T-helper 2 cell treated with Interferon-gamma antibody and Interleukin-4, amounts not matched to agents 5 μg/mL and 100 μg/mL, for 36 hours (primary cell): ENCODE results near the gene UPK3A.
"Not testable (repeated sequence)": the region's sequence is repeated elsewhere in the genome, so short reads cannot be mapped to it uniquely, and the experiment has no call there.

ENCODE experiments used
- DNase-seq: peaks from one replicate; pipeline ENCODE4 v3.0.0; 2021; ENCODE audit warnings: low spot score
- H3K27ac Mint-ChIP-seq: one replicate; pipeline ENCODE4 v1.8.0; 2021; ENCODE audit warnings: mild to moderate bottlenecking, mixed read lengths
- H3K27me3 Mint-ChIP-seq: one replicate; pipeline ENCODE4 v1.8.0; 2021; ENCODE audit warnings: low read depth, mixed read lengths
- H3K36me3 Mint-ChIP-seq: one replicate; pipeline ENCODE4 v1.8.0; 2021; ENCODE audit warnings: low read depth, mixed read lengths
- H3K4me1 Mint-ChIP-seq: one replicate; pipeline ENCODE4 v1.8.0; 2021; ENCODE audit warnings: low read depth, mixed read lengths
- H3K4me3 Mint-ChIP-seq: one replicate; pipeline ENCODE4 v1.8.0; 2022; ENCODE audit warnings: mild to moderate bottlenecking, moderate library complexity, mixed read lengths
- H3K9me3 Mint-ChIP-seq: one replicate; pipeline ENCODE4 v1.8.0; 2021; ENCODE audit warnings: mixed read lengths

Gene UPK3A

GRCh38 chr22:45316796-45317526 is 32.2 kb downstream of the UPK3A start:
- no peaks in the 10 kb centered on the region for H3K9me3 Mint-ChIP-seq
- no peaks in the 10 kb centered on the region for H3K27me3 Mint-ChIP-seq
- H3K27ac Mint-ChIP-seq: peak overlapping the region; percentile 97
- no peak for DNase-seq
- H3K36me3 Mint-ChIP-seq: peaks cover 21% of the 10 kb centered on the region
- H3K4me1 Mint-ChIP-seq: peaks cover 60% of the 10 kb centered on the region
- H3K4me3 Mint-ChIP-seq: no peak overlapping the region

DNA sequence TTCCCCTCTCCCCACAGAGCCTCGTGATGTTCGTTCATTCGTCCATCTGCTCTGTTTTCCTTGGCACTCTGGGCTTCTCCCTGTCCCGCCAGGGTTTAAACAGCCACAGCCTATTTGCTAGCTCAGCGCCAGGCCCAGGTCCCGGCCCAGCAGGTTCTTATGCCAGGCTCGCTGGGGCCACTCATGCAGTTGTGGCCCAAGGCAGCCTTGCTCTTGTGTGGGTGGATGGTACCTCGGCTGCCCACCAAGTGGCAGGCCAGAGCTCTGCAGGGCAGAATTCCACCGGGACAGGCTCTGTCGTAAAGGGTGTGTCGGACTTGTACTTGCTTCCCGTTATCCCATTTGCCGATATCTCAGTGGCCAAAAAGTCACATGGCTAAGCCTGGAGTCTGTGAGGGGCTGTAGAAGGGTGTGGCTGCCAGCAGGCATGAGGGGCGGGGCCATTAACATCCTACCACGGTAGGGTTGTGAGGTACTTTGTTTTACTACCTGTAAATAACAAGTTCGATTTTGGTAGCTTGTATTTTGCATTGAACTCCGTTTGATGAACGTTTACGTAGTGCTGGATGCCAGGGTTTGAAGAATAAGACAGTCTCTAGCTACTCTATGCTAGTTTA is 32.9 kb downstream of the UPK3A start:
- Mint-ChIP-seq H3K36me3 (peaks cover 24% of the 10 kb centered on the region), H3K4me1 (peaks cover 58% of the 10 kb centered on the region), H3K4me3 (peak overlapping the region; percentile 82), H3K27ac (peak overlapping the region; percentile 97), H3K9me3 (no peaks in the 10 kb centered on the region), H3K27me3 (no peaks in the 10 kb centered on the region)
- no peak for DNase-seq

DNA sequence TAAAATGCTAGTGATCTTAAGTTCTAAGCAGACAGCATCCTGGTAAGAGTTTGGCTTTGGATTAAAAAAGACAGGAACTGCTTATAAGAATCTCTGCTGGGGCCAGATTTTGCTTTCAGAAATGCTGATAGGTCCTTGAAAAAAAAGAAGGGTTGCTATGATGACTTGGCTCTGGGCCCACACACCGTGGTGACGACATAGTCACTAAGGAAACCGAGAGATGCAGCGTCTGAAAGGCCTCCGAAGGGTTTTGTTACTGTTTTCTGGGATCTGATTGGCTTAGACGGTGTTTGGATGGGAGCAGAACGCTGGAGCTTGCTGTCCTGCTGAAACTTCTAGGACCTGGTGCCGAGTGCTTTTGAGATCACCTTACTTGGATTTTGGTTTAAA is 33.4 kb downstream of the UPK3A start:
- H3K27me3 Mint-ChIP-seq: no peaks in the 10 kb centered on the region
- peaks cover 21% of the 10 kb centered on the region for H3K36me3 Mint-ChIP-seq
- no peaks in the 10 kb centered on the region for H3K9me3 Mint-ChIP-seq
- peaks cover 54% of the 10 kb centered on the region for H3K4me1 Mint-ChIP-seq
- peak; percentile 89 for DNase-seq
- H3K27ac Mint-ChIP-seq: peak overlapping the region; percentile 97
- peak overlapping the region; percentile 82 for H3K4me3 Mint-ChIP-seq

- Mint-ChIP-seq H3K36me3 (peaks cover 27% of the 10 kb centered on the region), H3K4me1 (peaks cover 56% of the 10 kb centered on the region), H3K27ac (peak overlapping the region; percentile 97), H3K27me3 (no peaks in the 10 kb centered on the region), H3K4me3 (peak overlapping the region; percentile 82), H3K9me3 (no peaks in the 10 kb centered on the region)
- peak; percentile 32 for DNase-seq
These were observed 34.0 kb downstream of the UPK3A start for GRCh38 chr22:45318558-45319323.

- DNase-seq: no peak
- Mint-ChIP-seq H3K4me1 (peaks cover 54% of the 10 kb centered on the region), H3K4me3 (peak overlapping the region; percentile 82)
These were observed 34.6 kb downstream of the UPK3A start for GRCh38 chr22:45319324-45319685.

GRCh38 chr22:45320357-45320976 is 35.7 kb downstream of the UPK3A start:
- H3K9me3 Mint-ChIP-seq: no peaks in the 10 kb centered on the region
- peaks cover 33% of the 10 kb centered on the region for H3K36me3 Mint-ChIP-seq
- H3K4me3 Mint-ChIP-seq: peak overlapping the region; percentile 82
- H3K4me1 Mint-ChIP-seq: peaks cover 45% of the 10 kb centered on the region
- DNase-seq: no peak
- H3K27ac Mint-ChIP-seq: peak overlapping the region; percentile 97
- no peaks in the 10 kb centered on the region for H3K27me3 Mint-ChIP-seq

More at GRCh38 chr22:45319324-45319685, 34.6 kb downstream of the UPK3A start:
- H3K36me3 Mint-ChIP-seq: peaks cover 31% of the 10 kb centered on the region
- H3K9me3 Mint-ChIP-seq: no peaks in the 10 kb centered on the region
- H3K27ac Mint-ChIP-seq: peak overlapping the region; percentile 97
- no peaks in the 10 kb centered on the region for H3K27me3 Mint-ChIP-seq

DNA sequence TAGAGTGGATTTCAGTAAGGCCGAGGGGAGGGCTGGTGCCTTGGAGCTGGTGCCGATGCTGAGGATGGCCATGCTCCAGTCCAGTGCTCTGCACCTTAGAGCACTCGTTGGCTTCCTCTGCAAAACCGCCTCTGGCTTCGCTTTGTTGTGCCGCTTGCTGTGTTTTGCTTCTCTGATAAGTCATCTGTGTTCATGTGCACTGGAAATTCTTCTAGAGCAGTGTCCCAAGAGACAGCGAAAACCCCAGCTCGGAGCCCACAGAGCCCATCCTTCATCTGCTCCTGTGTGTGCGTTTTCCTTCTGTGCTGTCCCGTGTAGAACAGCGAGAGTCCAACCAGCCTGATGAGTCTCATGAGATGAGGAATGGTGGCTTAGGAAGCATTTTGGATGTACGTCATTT is 37.1 kb downstream of the UPK3A start:
- Mint-ChIP-seq H3K27ac (peak overlapping the region; percentile 46), H3K9me3 (no peaks in the 10 kb centered on the region), H3K4me3 (no peak overlapping the region), H3K36me3 (peaks cover 39% of the 10 kb centered on the region), H3K27me3 (no peaks in the 10 kb centered on the region), H3K4me1 (peaks cover 35% of the 10 kb centered on the region)
- no peak for DNase-seq

DNA sequence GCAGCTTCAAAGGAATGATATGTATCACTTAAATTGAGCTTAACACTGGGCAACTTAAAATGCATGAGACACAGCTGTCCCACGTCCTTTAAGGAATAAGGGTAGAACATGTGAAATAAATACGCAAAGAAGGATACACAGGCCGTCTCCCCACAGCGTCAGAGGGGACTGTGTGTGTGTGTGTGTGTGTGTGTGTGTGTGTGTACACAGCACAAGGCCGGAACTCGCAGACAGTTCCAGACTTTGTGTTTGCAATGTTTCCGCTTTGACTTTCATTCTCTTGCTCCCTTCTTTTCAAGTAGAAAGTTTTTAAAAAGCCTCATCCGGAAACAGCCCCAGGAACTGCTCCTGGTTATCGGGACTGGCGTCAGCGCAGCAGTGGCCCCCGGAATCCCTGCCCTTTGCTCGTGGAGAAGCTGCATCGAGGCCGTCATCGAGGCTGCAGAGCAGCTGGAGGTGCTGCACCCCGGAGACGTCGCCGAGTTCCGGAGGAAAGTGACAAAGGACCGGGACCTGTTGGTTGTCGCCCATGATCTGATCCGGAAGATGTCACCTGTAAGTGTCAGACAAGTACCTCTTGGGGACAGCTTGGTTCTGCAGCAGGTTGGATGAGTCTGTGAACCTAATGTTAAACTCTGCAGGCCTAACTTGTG is 38.2 kb downstream of the UPK3A start:
- Mint-ChIP-seq H3K27me3 (no peaks in the 10 kb centered on the region), H3K9me3 (no peaks in the 10 kb centered on the region), H3K4me1 (peaks cover 29% of the 10 kb centered on the region), H3K4me3 (peak overlapping the region; percentile 40), H3K27ac (peak overlapping the region; percentile 20), H3K36me3 (peaks cover 47% of the 10 kb centered on the region)
- DNase-seq: no peak

GRCh38 chr22:45323695-45324094 is 38.9 kb downstream of the UPK3A start:
- Mint-ChIP-seq H3K9me3 (no peaks in the 10 kb centered on the region), H3K4me1 (peaks cover 22% of the 10 kb centered on the region), H3K36me3 (peaks cover 50% of the 10 kb centered on the region), H3K4me3 (peak overlapping the region; percentile 40), H3K27ac (peak overlapping the region; percentile 20), H3K27me3 (no peaks in the 10 kb centered on the region)
- DNase-seq: no peak

DNA sequence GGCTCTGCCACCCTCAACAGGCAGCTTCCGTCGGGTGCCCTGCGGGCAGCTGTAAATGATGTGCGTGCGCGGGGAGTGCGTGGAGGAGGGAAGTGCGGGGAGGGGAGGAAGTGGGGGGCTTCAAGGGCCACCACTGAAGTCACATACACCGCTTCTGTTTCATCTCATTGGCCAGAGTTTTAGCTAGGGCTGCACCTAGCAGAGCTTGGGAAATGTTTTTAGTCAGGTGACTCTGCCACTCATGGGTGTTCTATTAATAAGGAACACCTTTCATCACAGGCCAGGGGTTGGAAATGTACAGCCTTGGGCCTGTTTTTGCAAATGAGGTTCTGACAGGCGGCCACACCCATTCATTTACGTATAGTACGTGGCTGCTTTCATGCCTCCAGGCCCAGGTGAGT is 39.6 kb downstream of the UPK3A start:
- Mint-ChIP-seq H3K36me3 (peaks cover 55% of the 10 kb centered on the region), H3K27ac (peak overlapping the region; percentile 36), H3K4me3 (no peak overlapping the region)

GRCh38 chr22:45328261-45328660 is 43.5 kb downstream of the UPK3A start:
- not testable (repeated sequence) for H3K27ac Mint-ChIP-seq, H3K9me3 Mint-ChIP-seq, H3K4me3 Mint-ChIP-seq, H3K4me1 Mint-ChIP-seq, H3K27me3 Mint-ChIP-seq, DNase-seq
- H3K36me3 Mint-ChIP-seq: peaks cover 60% of the 10 kb centered on the region

More for the DNA sequence above, 39.6 kb downstream of the UPK3A start:
- no peak for DNase-seq
- H3K9me3 Mint-ChIP-seq: no peaks in the 10 kb centered on the region
- peaks cover 18% of the 10 kb centered on the region for H3K4me1 Mint-ChIP-seq
- no peaks in the 10 kb centered on the region for H3K27me3 Mint-ChIP-seq

- Mint-ChIP-seq H3K36me3 (peaks cover 57% of the 10 kb centered on the region), H3K27me3 (no peaks in the 10 kb centered on the region), H3K9me3 (no peaks in the 10 kb centered on the region), H3K27ac (no peak overlapping the region), H3K4me1 (peaks cover 1% of the 10 kb centered on the region), H3K4me3 (no peak overlapping the region)
- no peak for DNase-seq
These were observed 44.2 kb downstream of the UPK3A start for GRCh38 chr22:45328822-45329529.

DNA sequence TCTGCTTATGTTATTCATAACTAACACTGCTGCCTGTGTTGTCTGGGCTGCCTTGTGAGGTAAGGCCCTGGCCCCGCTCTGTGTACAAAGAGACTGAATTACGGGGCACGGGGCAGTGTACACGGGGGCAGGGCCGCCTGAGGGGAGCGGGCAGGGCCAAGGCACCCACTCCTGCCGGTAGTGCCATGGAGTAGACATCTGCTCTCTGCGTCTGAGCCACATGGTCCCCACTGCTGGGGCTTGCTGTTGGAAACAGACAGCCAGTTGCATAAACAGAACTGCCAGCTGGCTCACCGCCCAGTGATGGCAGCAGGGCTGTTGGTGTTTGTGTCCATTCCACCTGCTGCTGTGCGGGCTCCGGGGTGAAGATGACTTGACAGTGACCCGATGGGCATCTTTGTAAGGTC is 44.8 kb downstream of the UPK3A start:
- H3K4me1 Mint-ChIP-seq: peaks cover 5% of the 10 kb centered on the region
- H3K9me3 Mint-ChIP-seq: no peaks in the 10 kb centered on the region
- peaks cover 59% of the 10 kb centered on the region for H3K36me3 Mint-ChIP-seq
- no peak overlapping the region for H3K27ac Mint-ChIP-seq
- no peaks in the 10 kb centered on the region for H3K27me3 Mint-ChIP-seq
- no peak overlapping the region for H3K4me3 Mint-ChIP-seq
- DNase-seq: no peak
